Measurements from ENCODE around the gene ABHD12B.

- TF ChIP-seq POLR2AphosphoS5 (IDR thresholded peaks at IDR 0.05; ENCODE audit: insufficient read depth, low read depth, low read length) (no peak), CTCF (IDR thresholded peaks at IDR 0.05; ENCODE audit: extremely low read depth in 1 of 2, insufficient read depth in 1 of 2, low read depth in 1 of 2, low read length in 2 of 2) (no peak), POLR2A (IDR thresholded peaks at IDR 0.05; ENCODE audit: low read depth, low read length) (no peak), EZH2 (IDR thresholded peaks at IDR 0.05; ENCODE audit: borderline replicate concordance, low read depth, low read length, severe bottlenecking) (no peak), GATA2 (IDR thresholded peaks at IDR 0.05; ENCODE audit: insufficient read depth, insufficient read length, low read depth, low read length) (no peak)
Measured at GRCh38 chr14:50846226-50846880, 25.5 kb upstream of the ABHD12B start.
